ENCODE data around the gene RAB31.

The RAB31 gene

GRCh38 chr18:9831036-9831722 is 123.1 kb downstream of the RAB31 start (continued):
- TF ChIP-seq REPIN1 (tag by site-specific recombination; IDR thresholded peaks at IDR 0.05; ENCODE audit: low read depth), result no peak
- no peak for TF ChIP-seq TRIM28 (IDR thresholded peaks at IDR 0.05; ENCODE audit: borderline replicate concordance, low read length)
- no peak for TF ChIP-seq ZNF10 (tag by site-specific recombination; IDR thresholded peaks at IDR 0.05)

GRCh38 chr18:9831723-9832199 is 123.7 kb downstream of the RAB31 start:
- H3K9me3 ChIP-seq (ENCODE audit: control insufficient read depth, insufficient read depth, low read depth, low read length), result no peaks in the 10 kb centered on the region
- ChIA-PET CTCF (interaction anchor here (1.0 kb wide), 1 partner anchor 15 kb away, joined by 8 read pairs; no protein-coding TSS in a partner anchor), POLR2A (no interaction called here)
- peaks cover 0 to 8% of the 10 kb centered on the region in 2 experiments; a peak in 1 of 3 replicates for H3K36me3 ChIP-seq (ENCODE audit: control insufficient read depth in 2 of 2, insufficient read depth in 1 of 2, low read length in 2 of 2)
- TF ChIP-seq, protein P1, sequence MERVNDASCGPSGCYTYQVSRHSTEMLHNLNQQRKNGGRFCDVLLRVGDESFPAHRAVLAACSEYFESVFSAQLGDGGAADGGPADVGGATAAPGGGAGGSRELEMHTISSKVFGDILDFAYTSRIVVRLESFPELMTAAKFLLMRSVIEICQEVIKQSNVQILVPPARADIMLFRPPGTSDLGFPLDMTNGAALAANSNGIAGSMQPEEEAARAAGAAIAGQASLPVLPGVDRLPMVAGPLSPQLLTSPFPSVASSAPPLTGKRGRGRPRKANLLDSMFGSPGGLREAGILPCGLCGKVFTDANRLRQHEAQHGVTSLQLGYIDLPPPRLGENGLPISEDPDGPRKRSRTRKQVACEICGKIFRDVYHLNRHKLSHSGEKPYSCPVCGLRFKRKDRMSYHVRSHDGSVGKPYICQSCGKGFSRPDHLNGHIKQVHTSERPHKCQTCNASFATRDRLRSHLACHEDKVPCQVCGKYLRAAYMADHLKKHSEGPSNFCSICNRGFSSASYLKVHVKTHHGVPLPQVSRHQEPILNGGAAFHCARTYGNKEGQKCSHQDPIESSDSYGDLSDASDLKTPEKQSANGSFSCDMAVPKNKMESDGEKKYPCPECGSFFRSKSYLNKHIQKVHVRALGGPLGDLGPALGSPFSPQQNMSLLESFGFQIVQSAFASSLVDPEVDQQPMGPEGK (tag by site-specific recombination; IDR thresholded peaks at IDR 0.05), result no peak
- no peak for TF ChIP-seq ZNF112 (tag by site-specific recombination; IDR thresholded peaks at IDR 0.05)
- no peak for TF ChIP-seq REPIN1 (tag by site-specific recombination; IDR thresholded peaks at IDR 0.05; ENCODE audit: low read depth)
- TF ChIP-seq ZNF140 (tag by site-specific recombination; IDR thresholded peaks at IDR 0.05), result no peak
- no peak for TF ChIP-seq ZNF24 (tag by site-specific recombination; IDR thresholded peaks at IDR 0.05)
- no peak for TF ChIP-seq SP2 (tag by site-specific recombination; IDR thresholded peaks at IDR 0.05)
- TF ChIP-seq SP7 (tag by site-specific recombination; IDR thresholded peaks at IDR 0.05), result no peak
- no peak for TF ChIP-seq KLF10 (tag by site-specific recombination; IDR thresholded peaks at IDR 0.05)
- H3K27ac ChIP-seq (ENCODE audit: extremely low read depth, low read depth, low read length), result no peak overlapping the region
- peaks cover 11% of the 10 kb centered on the region for H3K4me1 ChIP-seq (ENCODE audit: control insufficient read depth, insufficient read depth, low read length)
- H3K4me3 ChIP-seq (ENCODE audit: low read depth, low read length), result no peak overlapping the region

- Histone ChIP-seq H3K4me3 (ENCODE audit: low read depth, low read length) (no peak overlapping the region), H3K4me1 (ENCODE audit: control insufficient read depth, insufficient read depth, low read length) (peaks cover 11% of the 10 kb centered on the region), H3K27ac (ENCODE audit: extremely low read depth, low read depth, low read length) (no peak overlapping the region), H3K9me3 (ENCODE audit: control insufficient read depth, insufficient read depth, low read depth, low read length) (no peaks in the 10 kb centered on the region), H3K36me3 (ENCODE audit: control insufficient read depth in 2 of 2, insufficient read depth in 1 of 2, low read length in 2 of 2) (peaks cover 0 to 8% of the 10 kb centered on the region in 2 experiments; a peak in 1 of 3 replicates)
- ChIA-PET POLR2A (no interaction called here), CTCF (no interaction called here)
- TF ChIP-seq, protein P2, sequence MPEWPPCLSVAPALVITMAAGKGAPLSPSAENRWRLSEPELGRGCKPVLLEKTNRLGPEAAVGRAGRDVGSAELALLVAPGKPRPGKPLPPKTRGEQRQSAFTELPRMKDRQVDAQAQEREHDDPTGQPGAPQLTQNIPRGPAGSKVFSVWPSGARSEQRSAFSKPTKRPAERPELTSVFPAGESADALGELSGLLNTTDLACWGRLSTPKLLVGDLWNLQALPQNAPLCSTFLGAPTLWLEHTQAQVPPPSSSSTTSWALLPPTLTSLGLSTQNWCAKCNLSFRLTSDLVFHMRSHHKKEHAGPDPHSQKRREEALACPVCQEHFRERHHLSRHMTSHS (tag by site-specific recombination; IDR thresholded peaks at IDR 0.05), result no peak
- TF ChIP-seq ZNF350 (tag by site-specific recombination; IDR thresholded peaks at IDR 0.05), result no peak
- no peak for TF ChIP-seq ZSCAN18 (tag by site-specific recombination; IDR thresholded peaks at IDR 0.05)
- TF ChIP-seq ZNF221 (tag by site-specific recombination; IDR thresholded peaks at IDR 0.05; ENCODE audit: borderline replicate concordance), result no peak
- no peak for TF ChIP-seq ELK4 (IDR thresholded peaks at IDR 0.05; ENCODE audit: borderline replicate concordance, low read depth, low read length)
- no peak for TF ChIP-seq ZNF324 (tag by site-specific recombination; IDR thresholded peaks at IDR 0.05)
- TF ChIP-seq ZNF776 (tag by site-specific recombination; IDR thresholded peaks at IDR 0.05; ENCODE audit: borderline replicate concordance), result no peak
- no peak for TF ChIP-seq ZNF785 (tag by site-specific recombination; IDR thresholded peaks at IDR 0.05)
Observed at GRCh38 chr18:9832871-9833270, 124.8 kb downstream of the RAB31 start.
